Measurements from ENCODE around the gene ROS1.

DNA sequence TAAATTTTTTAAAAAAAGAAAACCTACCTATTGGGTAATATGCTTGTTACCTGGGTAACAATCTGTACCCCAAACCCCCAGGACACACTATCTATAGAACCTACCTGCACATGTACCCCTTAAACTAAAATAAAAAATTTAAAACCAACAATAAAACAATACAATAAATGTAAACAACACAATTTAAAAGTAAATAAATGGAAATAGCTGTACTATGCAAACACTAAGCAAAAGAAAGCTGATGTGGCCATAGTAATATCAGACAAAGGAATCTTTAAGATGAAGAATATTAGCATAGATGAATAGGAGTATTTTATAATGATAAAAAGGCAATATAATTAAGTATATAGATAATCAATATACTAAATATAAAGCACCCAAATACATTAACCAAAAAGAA is 50.3 kb downstream of the ROS1 start:
- TF ChIP-seq EZH2 (IDR thresholded peaks at IDR 0.05; ENCODE audit: borderline replicate concordance, insufficient read depth, low read depth, low read length, poor library complexity, severe bottlenecking) (no peak), CTCF (IDR thresholded peaks at IDR 0.05) (no peak)

All from B cell (primary cell).